Mesothelial cell of epicardium (in vitro differentiated cells): ENCODE results near the gene MICAL2. TPM values are rescaled to one million over a fixed set of nuclear protein-coding genes. Genes with fewer than 3 reads are reported as not detected.

Experiments used
- DNase-seq, 2 experiments: peaks; one replicate each; pipeline ENCODE4 v3.0.0; 2021; ENCODE audit warnings: low spot score in 2 of 2; ENCODE audit not compliant: unreplicated experiment in 2 of 2
- H3K27ac Mint-ChIP-seq: 2 replicates; pipeline ENCODE4 v1.8.0; 2021; ENCODE audit warnings: mixed read lengths
- H3K27me3 Mint-ChIP-seq: 2 replicates; pipeline ENCODE4 v1.8.0; 2021; ENCODE audit warnings: low read depth, mixed read lengths
- H3K36me3 Mint-ChIP-seq: 2 replicates; pipeline ENCODE4 v1.8.0; 2021; ENCODE audit warnings: mixed read lengths
- H3K4me1 Mint-ChIP-seq: 2 replicates; pipeline ENCODE4 v1.8.0; 2021; ENCODE audit warnings: mixed read lengths
- H3K4me3 Mint-ChIP-seq: 2 replicates; pipeline ENCODE4 v1.8.0; 2021; ENCODE audit warnings: mild to moderate bottlenecking, moderate library complexity, mixed read lengths
- H3K9me3 Mint-ChIP-seq: 2 replicates; pipeline ENCODE4 v1.8.0; 2021; ENCODE audit warnings: mixed read lengths
- microRNA-seq: library from miRNA; unstranded; fragments of <30 nt; microRNA quantifications from one replicate; pipeline ENCODE4 v1.2.0, GENCODE V29; 2021; ENCODE audit warnings: inconsistent platforms, mixed read lengths
- total RNA-seq: library from RNA; stranded (reverse); gene quantifications from 3 replicates; pipeline ENCODE4 v1.2.1, GENCODE V29; 2021
- TF ChIP-seq, protein P1 (sequence below): fragments of 200-600 bp; sonication (generic); IDR thresholded peaks from one replicate; pipeline ENCODE4 v1.5.0; 2021; ENCODE audit warnings: antibody characterized with exemption; ENCODE audit not compliant: unreplicated experiment

MICAL2 gene
- total RNA-seq, 1 donor from 2014 or later: 15.0 TPM

DNA sequence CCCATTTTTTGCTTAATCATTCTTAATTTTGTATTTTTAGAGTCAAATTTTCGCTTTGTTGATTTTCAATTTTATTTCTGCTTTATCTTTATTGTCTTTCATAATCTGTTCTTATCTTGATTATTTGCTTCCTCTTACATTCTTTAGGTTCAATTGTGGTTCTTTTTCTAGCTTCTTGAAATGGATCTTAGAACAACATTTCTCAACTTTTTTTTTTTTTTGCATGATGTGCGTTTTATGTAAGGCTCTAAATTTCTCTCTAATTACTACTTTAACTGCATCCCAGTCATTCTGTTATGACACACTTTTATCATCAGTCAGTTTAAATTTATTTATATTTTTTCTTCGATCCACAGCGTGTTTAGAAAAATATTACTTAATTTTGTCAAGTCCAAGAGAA is 201.7 kb downstream of the MICAL2 start:
- Mint-ChIP-seq H3K4me3 (no peak overlapping the region), H3K4me1 (peaks cover 5% of the 10 kb centered on the region), H3K27ac (no peak overlapping the region), H3K9me3 (peaks cover 44% of the 10 kb centered on the region), H3K27me3 (no peaks in the 10 kb centered on the region), H3K36me3 (peaks cover 13% of the 10 kb centered on the region)
- DNase-seq: no peak
- TF ChIP-seq, protein P1, sequence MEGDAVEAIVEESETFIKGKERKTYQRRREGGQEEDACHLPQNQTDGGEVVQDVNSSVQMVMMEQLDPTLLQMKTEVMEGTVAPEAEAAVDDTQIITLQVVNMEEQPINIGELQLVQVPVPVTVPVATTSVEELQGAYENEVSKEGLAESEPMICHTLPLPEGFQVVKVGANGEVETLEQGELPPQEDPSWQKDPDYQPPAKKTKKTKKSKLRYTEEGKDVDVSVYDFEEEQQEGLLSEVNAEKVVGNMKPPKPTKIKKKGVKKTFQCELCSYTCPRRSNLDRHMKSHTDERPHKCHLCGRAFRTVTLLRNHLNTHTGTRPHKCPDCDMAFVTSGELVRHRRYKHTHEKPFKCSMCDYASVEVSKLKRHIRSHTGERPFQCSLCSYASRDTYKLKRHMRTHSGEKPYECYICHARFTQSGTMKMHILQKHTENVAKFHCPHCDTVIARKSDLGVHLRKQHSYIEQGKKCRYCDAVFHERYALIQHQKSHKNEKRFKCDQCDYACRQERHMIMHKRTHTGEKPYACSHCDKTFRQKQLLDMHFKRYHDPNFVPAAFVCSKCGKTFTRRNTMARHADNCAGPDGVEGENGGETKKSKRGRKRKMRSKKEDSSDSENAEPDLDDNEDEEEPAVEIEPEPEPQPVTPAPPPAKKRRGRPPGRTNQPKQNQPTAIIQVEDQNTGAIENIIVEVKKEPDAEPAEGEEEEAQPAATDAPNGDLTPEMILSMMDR: no peak

Small RNA genes within 50 kb of the gene (microRNA-seq; reads per million reads assigned to microRNA genes)
- gene MIR6124: not detected

Other genes with a start within 250 kb of the MICAL2 start
- 29.5 to 30.0 TPM (median 29.7 TPM) in 3 replicates for gene DKK3, start 102.0 kb upstream of the MICAL2 start, total RNA-seq